SU-DHL-6 (cell line): ENCODE results near the gene DUSP16.

Source experiments
- H2AFZ ChIP-seq: fragments of 200-600 bp; sonication (generic); 2 replicates; pipeline ENCODE4 v1.6.1; 2014; ENCODE audit warnings: low read depth, mild to moderate bottlenecking, moderate library complexity, mixed read lengths, antibody characterized with exemption, low read length; ENCODE audit not compliant: severe bottlenecking
- H3F3A ChIP-seq: fragments of 200-600 bp; shearing (Covaris generic); 2 replicates; pipeline ENCODE4 v1.6.0; 2016; ENCODE audit warnings: antibody characterized with exemption, mild to moderate bottlenecking; ENCODE audit not compliant: insufficient read depth
- H3K27ac ChIP-seq: fragments of 200-600 bp; sonication (generic); 2 replicates; pipeline ENCODE4 v1.5.1; 2016; ENCODE audit warnings: low read depth, mild to moderate bottlenecking, low read length, moderate library complexity, mixed read lengths
- H3K27me3 ChIP-seq: fragments of 200-600 bp; sonication (generic), shearing (Covaris generic); 2 replicates; pipeline ENCODE4 v1.6.0; 2014; ENCODE audit warnings: mild to moderate bottlenecking, low read length
- H3K36me3 ChIP-seq: fragments of 200-600 bp; sonication (generic); 2 replicates; pipeline ENCODE4 v1.6.1; 2014; ENCODE audit warnings: mild to moderate bottlenecking, low read length, mixed read lengths
- H3K4me2 ChIP-seq: fragments of 300-600, 200-600 bp; shearing (Covaris generic), sonication (generic); 2 replicates; pipeline ENCODE4 v1.6.0; 2014; ENCODE audit warnings: low read length, low read depth, mild to moderate bottlenecking; ENCODE audit not compliant: poor library complexity, severe bottlenecking
- H3K4me3 ChIP-seq: fragments of 200-600 bp; sonication (generic); 2 replicates; pipeline ENCODE4 v1.5.1; 2014; ENCODE audit warnings: antibody characterized with exemption, low read length, mild to moderate bottlenecking, mixed read lengths; ENCODE audit not compliant: insufficient read depth, poor library complexity, severe bottlenecking
- H3K79me2 ChIP-seq: fragments of 200-600 bp; sonication (generic); 2 replicates; pipeline ENCODE4 v1.6.1; 2014; ENCODE audit warnings: mild to moderate bottlenecking, low read length, moderate library complexity; ENCODE audit not compliant: insufficient read depth
- H3K9ac ChIP-seq: fragments of 200-600 bp; sonication (generic); 2 replicates; pipeline ENCODE4 v1.7.0; 2014; ENCODE audit warnings: mild to moderate bottlenecking, low read length
- H3K9me2 ChIP-seq: fragments of 200-600 bp; sonication (generic); replicated peaks from 2 replicates; pipeline ENCODE4 v1.6.1; 2014; ENCODE audit warnings: low read length; ENCODE audit not compliant: insufficient read depth
- H3K9me3 ChIP-seq: fragments of 200-600 bp; sonication (generic); 2 replicates; pipeline ENCODE4 v1.6.1; 2014; ENCODE audit warnings: low read length, mixed read lengths; ENCODE audit not compliant: insufficient read depth
- H4K20me1 ChIP-seq: fragments of 200-600 bp; sonication (generic); 2 replicates; pipeline ENCODE4 v1.6.1; 2014; ENCODE audit warnings: low read depth, mild to moderate bottlenecking, antibody characterized with exemption, low read length, moderate library complexity, mixed read lengths
- EZH2phosphoT487 ChIP-seq: fragments of 200-600 bp; sonication (generic), shearing (Covaris generic); conservative IDR thresholded peaks from 2 replicates; pipeline ENCODE4 v1.6.1; 2018; ENCODE audit warnings: mild to moderate bottlenecking, antibody characterized with exemption, low read length, moderate library complexity, mixed read lengths
- TF ChIP-seq, protein P1 (sequence below): fragments of 200-600 bp; sonication (generic); IDR thresholded peaks from one replicate; pipeline ENCODE4 v1.5.1; 2017; ENCODE audit warnings: antibody characterized with exemption, mild to moderate bottlenecking, low read length, moderate library complexity; ENCODE audit not compliant: insufficient read depth, poor library complexity, severe bottlenecking

DUSP16 gene

DNA sequence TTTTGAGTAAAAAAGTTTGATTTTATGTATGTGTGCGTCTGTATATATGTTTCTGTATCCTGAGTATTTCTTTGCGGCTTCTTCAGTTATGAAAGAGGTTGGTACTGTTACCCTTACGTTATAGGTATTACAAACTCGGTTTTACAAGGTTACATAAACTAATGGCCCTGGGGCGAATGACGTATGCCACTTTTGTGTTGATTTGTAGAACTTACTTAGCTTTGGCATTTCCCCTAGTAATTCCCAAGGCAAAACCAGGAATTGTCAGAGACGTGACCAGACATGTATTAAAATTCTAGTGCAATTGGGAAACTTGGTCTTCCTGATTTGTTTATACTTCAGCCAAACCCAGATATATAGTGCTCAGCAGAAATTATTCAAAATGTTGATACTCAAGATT is 93.3 kb downstream of the DUSP16 start:
- H3K9me2 ChIP-seq: no peaks in the 10 kb centered on the region
- H3K4me2 ChIP-seq: no peak overlapping the region
- no peaks in the 10 kb centered on the region for H3K9me3 ChIP-seq
- no peaks in the 10 kb centered on the region for H3K27me3 ChIP-seq
- TF ChIP-seq, protein P1, sequence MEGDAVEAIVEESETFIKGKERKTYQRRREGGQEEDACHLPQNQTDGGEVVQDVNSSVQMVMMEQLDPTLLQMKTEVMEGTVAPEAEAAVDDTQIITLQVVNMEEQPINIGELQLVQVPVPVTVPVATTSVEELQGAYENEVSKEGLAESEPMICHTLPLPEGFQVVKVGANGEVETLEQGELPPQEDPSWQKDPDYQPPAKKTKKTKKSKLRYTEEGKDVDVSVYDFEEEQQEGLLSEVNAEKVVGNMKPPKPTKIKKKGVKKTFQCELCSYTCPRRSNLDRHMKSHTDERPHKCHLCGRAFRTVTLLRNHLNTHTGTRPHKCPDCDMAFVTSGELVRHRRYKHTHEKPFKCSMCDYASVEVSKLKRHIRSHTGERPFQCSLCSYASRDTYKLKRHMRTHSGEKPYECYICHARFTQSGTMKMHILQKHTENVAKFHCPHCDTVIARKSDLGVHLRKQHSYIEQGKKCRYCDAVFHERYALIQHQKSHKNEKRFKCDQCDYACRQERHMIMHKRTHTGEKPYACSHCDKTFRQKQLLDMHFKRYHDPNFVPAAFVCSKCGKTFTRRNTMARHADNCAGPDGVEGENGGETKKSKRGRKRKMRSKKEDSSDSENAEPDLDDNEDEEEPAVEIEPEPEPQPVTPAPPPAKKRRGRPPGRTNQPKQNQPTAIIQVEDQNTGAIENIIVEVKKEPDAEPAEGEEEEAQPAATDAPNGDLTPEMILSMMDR: no peak
- no peak for TF ChIP-seq EZH2phosphoT487
- H2AFZ ChIP-seq: no peak overlapping the region
- no peak overlapping the region for H3K4me3 ChIP-seq
- H3F3A ChIP-seq: no peaks in the 10 kb centered on the region
- no peaks in the 10 kb centered on the region for H4K20me1 ChIP-seq
- no peak overlapping the region for H3K27ac ChIP-seq
- no peak overlapping the region for H3K9ac ChIP-seq
- H3K79me2 ChIP-seq: no peaks in the 10 kb centered on the region
- H3K36me3 ChIP-seq: no peaks in the 10 kb centered on the region

DNA sequence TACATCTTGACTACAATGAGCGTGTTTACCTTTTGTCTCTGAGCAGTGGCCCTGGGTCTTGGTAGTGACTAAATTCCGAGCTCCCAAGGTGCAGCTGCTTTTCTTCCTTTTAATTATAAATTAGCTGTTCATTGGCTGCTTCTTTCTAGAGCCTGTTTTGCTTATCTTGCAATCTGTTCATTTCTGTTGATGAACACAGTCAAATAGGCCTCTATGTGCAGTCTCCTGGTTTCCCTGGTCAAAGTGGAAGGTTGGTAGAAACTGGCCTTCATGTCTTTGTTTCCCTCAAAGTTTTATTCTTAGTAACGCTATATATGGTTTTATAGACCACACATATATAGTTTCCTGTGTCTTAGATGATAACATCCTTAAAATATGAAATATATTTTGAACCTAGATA is 94.1 kb downstream of the DUSP16 start:
- Histone ChIP-seq H3K4me2 (no peak overlapping the region), H4K20me1 (no peaks in the 10 kb centered on the region), H3K27ac (no peak overlapping the region), H3K27me3 (no peaks in the 10 kb centered on the region), H3K9me3 (no peaks in the 10 kb centered on the region), H3K4me3 (no peak overlapping the region), H3K36me3 (no peaks in the 10 kb centered on the region), H3F3A (no peaks in the 10 kb centered on the region), H3K9me2 (no peaks in the 10 kb centered on the region), H2AFZ (no peak overlapping the region), H3K9ac (no peak overlapping the region), H3K79me2 (no peaks in the 10 kb centered on the region)
- TF ChIP-seq, protein P1: no peak
- TF ChIP-seq EZH2phosphoT487: no peak

DNA sequence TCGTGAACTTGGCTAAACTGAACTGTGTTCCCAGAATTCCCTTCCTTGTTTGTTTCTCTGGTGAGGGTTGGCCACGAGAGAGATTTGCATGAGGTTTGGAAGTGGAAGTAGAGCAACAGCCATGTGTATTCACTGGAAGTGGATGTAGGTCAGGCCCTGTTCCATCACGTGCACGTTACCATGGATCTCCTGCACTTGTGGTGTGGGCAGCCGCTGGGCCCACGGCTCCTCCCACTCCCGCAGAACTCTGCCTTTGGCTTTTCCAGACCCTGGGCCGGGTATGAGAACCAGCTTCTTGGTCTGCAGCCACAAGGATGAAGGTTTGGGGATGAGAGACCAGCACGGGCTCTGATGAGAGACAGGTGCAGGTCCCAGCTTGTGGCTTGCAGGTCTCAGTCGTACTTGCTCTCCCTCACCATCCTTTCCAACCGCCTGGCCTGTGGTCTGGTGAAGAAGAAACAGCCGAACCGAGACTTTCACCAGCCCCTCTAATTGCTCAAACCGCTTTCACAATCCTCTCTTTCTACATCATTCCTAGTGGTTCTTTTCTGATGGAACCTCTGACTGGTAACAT is 94.9 kb downstream of the DUSP16 start:
- H3K4me2 ChIP-seq: no peak overlapping the region
- H3K9me2 ChIP-seq: no peaks in the 10 kb centered on the region

More for the DNA sequence above, 94.9 kb downstream of the DUSP16 start:
- Histone ChIP-seq H3K27me3 (no peaks in the 10 kb centered on the region), H3K79me2 (no peaks in the 10 kb centered on the region), H3K27ac (no peak overlapping the region), H3K9ac (no peak overlapping the region), H4K20me1 (no peaks in the 10 kb centered on the region), H3K36me3 (no peaks in the 10 kb centered on the region), H3F3A (no peaks in the 10 kb centered on the region), H2AFZ (no peak overlapping the region), H3K9me3 (no peaks in the 10 kb centered on the region), H3K4me3 (no peak overlapping the region)
- TF ChIP-seq EZH2phosphoT487: no peak
- TF ChIP-seq, protein P1: no peak
